ENCODE data around the gene CTU2. TPM values are rescaled to one million over a fixed set of nuclear protein-coding genes. Genes with fewer than 3 reads are reported as not detected.

The CTU2 gene
- total and polyA plus RNA-seq, 2 of the 8 experiments (the other 6 are each of a cell fraction or from before 2014, with no cell fraction given) = 32.7 to 42.9 TPM

- Histone ChIP-seq H4K20me1 (replicated peaks in 1 of 2; ENCODE audit: control insufficient read depth in 1 of 2, insufficient read depth in 2 of 2, low read length in 2 of 2) (peaks cover 0 to 2% of the 10 kb centered on the region in 2 experiments), H3K79me1 (ENCODE audit: low read depth, low read length) (0 out of 2 replicates have a peak, but pooled peaks cover 2% of the 10 kb centered on the region), H4K91ac (replicated peaks; ENCODE audit: insufficient read length, low read length) (no peak overlapping the region), H2BK120ac (replicated peaks; ENCODE audit: low read depth, low read length) (no peak overlapping the region), H3K4me2 (ENCODE audit: insufficient read depth in 1 of 2, low read depth in 2 of 2, low read length in 2 of 2) (no peak overlapping the region), H3K27ac (ENCODE audit: low read depth, low read length) (no peak overlapping the region), H2BK20ac (ENCODE audit: low read length) (no peak overlapping the region), H3K23ac (ENCODE audit: insufficient read length) (no peak overlapping the region), H2AK5ac (ENCODE audit: low read depth, low read length) (no peak overlapping the region), H4K8ac (ENCODE audit: extremely low read depth, insufficient read depth, low read length) (no peak overlapping the region), H3K9me3 (ENCODE audit: insufficient read depth in 2 of 2, low read depth in 1 of 2, low read length in 1 of 2) (no peaks in the 10 kb centered on the region), H2BK5ac (ENCODE audit: low read depth, low read length) (no peak overlapping the region), H3K23me2 (ENCODE audit: low read depth, low read length) (no peaks in the 10 kb centered on the region), H4K5ac (ENCODE audit: insufficient read length, low read depth, low read length) (no peak overlapping the region), H3K14ac (ENCODE audit: insufficient read length) (no peak overlapping the region), H3K4ac (replicated peaks; ENCODE audit: insufficient read length, low read depth, low read length) (no peak overlapping the region), H2BK12ac (ENCODE audit: low read depth, low read length) (no peak overlapping the region), H3K4me3 (ENCODE audit: extremely low read depth in 1 of 4, insufficient read depth in 2 of 4, low read depth in 3 of 4, low read length in 4 of 4) (no peak overlapping the region), H3K4me1 (replicated peaks in 1 of 4; ENCODE audit: control insufficient read depth in 3 of 4, insufficient read depth in 4 of 4, low read length in 3 of 4) (no peaks in the 10 kb centered on the region), H3K79me2 (ENCODE audit: control insufficient read depth in 1 of 2, insufficient read depth in 2 of 2, low read length in 2 of 2) (no peaks in the 10 kb centered on the region; a peak in 1 of 4 replicates), H3K18ac (ENCODE audit: extremely low read depth, low read length) (no peak overlapping the region), H2BK15ac (ENCODE audit: low read length) (no peak overlapping the region), H2AFZ (ENCODE audit: low read length) (no peak overlapping the region), H3K27me3 (replicated peaks in 1 of 4; ENCODE audit: control insufficient read depth in 3 of 4, extremely low read depth in 1 of 4, insufficient read depth in 3 of 4, low read length in 3 of 4) (no peaks in the 10 kb centered on the region), H3K9ac (replicated peaks in 1 of 4; ENCODE audit: extremely low read depth in 1 of 4, low read depth in 3 of 4, low read length in 3 of 4) (no peak overlapping the region), H3K56ac (replicated peaks; ENCODE audit: insufficient read length, low read depth, low read length) (no peak overlapping the region), H3K36me3 (ENCODE audit: control insufficient read depth in 2 of 4, insufficient read depth in 4 of 4, low read length in 3 of 4) (peaks cover 0 to 15% (median 4%) of the 10 kb centered on the region in 4 experiments; a peak in 4 of 8 replicates)
- DNase-seq (ENCODE audit: low read depth in 1 of 2, low spot score in 2 of 2) = no peak
- WGBS, 2 experiments (ENCODE audit: extremely low coverage in 1 of 2, insufficient coverage in 1 of 2, insufficient read length in 1 of 2, insufficient replicate concordance in 2 of 2, low coverage in 1 of 2, low lambda C conversion rate in 2 of 2, missing lambda C conversion rate in 1 of 2) = 93% methylated on average over 14 of the region's 14 CpGs; no CpG with 5 or more reads in 1 of the 2 experiments
- ChIA-PET CTCF (ENCODE audit: partially characterized antibody) (interaction anchor here (1.6 to 6.5 kb wide), 4 partner anchors 11 to 47 kb away, joined by 3 to 37 read pairs (median 5); no protein-coding TSS in a partner anchor), POLR2A (ENCODE audit: partially characterized antibody) (interaction anchor here (1.2 kb wide), 1 partner anchor 23 kb away, joined by 3 read pairs; no protein-coding TSS in a partner anchor)
- no peak for FAIRE-seq
- TF ChIP-seq TAF7 (optimal IDR thresholded peaks at IDR 0.05; ENCODE audit: borderline replicate concordance, low read depth, low read length) (no peak), ATF3 (IDR thresholded peaks at IDR 0.05; ENCODE audit: insufficient read depth, low read depth, low read length) (no peak), RAD21 (IDR thresholded peaks at IDR 0.05 in 1 of 2, conservative IDR thresholded peaks at IDR 0.05 in 1 of 2; ENCODE audit: low read depth in 2 of 2, low read length in 2 of 2) (no peak), SP2 (IDR thresholded peaks at IDR 0.05; ENCODE audit: low read length) (no peak), EGR1 (IDR thresholded peaks at IDR 0.05; ENCODE audit: borderline replicate concordance, low read depth, low read length) (no peak), BACH1 (IDR thresholded peaks at IDR 0.05; ENCODE audit: low read length) (no peak), ZNF274 (IDR thresholded peaks at IDR 0.05; ENCODE audit: borderline replicate concordance, extremely low read depth, low read length) (no peak), CBX5 (IDR thresholded peaks at IDR 0.05; ENCODE audit: low read depth, low read length) (no peak), SP1 (IDR thresholded peaks at IDR 0.05; ENCODE audit: low read depth, low read length) (no peak), BCL11A (IDR thresholded peaks at IDR 0.05; ENCODE audit: low read depth in 2 of 2, low read length in 2 of 2) (no peak), POLR2AphosphoS5 (IDR thresholded peaks at IDR 0.05; ENCODE audit: low read depth, low read length) (no peak), TBP (IDR thresholded peaks at IDR 0.05; ENCODE audit: low read depth, low read length) (no peak), EZH2 (IDR thresholded peaks at IDR 0.05; ENCODE audit: low read depth, low read length, severe bottlenecking) (no peak)
Measured at GRCh38 chr16:88696441-88696840, 9.9 kb upstream of the CTU2 start.

Data from H1 (cell line).